Activated CD4-positive, alpha-beta T cell treated with anti-CD3 and anti-CD28 coated beads, Interleukin-2, amount 50 U/mL, for 48 hours (primary cell): ENCODE measurements around the gene B4GALNT4.
"Not testable (repeated sequence)": the region's sequence is repeated elsewhere in the genome, so short reads cannot be mapped to it uniquely, and the experiment has no call there.

Experiments
- DNase-seq, 2 experiments: peaks; one replicate each; pipeline ENCODE4 v3.0.0-alpha.2; 2020

Gene B4GALNT4

DNA sequence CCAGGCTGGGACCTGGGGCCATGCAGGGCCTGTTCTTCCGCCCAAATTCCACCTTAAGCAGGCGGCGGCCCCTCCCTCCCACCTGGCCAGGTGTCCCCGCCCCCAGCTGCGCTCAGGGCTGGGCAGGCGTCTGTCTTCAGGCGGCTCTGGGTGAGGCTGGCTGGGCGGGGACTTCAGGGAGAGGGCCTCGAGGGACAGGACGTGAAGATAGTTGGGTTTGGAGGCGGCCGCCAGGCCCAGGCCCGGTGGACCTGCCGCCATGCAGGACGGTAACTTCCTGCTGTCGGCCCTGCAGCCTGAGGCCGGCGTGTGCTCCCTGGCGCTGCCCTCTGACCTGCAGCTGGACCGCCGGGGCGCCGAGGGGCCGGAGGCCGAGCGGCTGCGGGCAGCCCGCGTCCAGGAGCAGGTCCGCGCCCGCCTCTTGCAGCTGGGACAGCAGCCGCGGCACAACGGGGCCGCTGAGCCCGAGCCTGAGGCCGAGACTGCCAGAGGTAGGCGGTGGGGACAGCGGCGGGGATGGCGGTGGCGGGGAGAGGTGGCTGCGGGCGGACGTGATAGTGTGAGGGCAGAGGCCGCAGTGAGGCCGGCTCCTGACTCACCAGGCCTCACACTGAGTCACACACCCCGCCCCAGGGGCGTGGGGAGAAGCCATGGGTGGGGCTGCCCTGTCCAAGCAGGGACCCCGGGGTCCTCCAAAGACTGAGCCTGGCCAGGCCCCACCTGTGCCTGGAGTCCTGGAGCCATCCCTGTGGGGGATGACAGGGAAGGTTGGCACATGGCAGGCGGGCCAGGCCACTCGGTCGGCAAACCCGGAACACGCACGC, 24.9 kb downstream of the B4GALNT4 start, which contains the start of gene PKP3:
Gene PKP3, plus strand, starts transcription at position 176 of the 824 bp plus-strand sequence. Its CDS starts 84 bp downstream, at position 260.
- DNase-seq: no peak

DNA sequence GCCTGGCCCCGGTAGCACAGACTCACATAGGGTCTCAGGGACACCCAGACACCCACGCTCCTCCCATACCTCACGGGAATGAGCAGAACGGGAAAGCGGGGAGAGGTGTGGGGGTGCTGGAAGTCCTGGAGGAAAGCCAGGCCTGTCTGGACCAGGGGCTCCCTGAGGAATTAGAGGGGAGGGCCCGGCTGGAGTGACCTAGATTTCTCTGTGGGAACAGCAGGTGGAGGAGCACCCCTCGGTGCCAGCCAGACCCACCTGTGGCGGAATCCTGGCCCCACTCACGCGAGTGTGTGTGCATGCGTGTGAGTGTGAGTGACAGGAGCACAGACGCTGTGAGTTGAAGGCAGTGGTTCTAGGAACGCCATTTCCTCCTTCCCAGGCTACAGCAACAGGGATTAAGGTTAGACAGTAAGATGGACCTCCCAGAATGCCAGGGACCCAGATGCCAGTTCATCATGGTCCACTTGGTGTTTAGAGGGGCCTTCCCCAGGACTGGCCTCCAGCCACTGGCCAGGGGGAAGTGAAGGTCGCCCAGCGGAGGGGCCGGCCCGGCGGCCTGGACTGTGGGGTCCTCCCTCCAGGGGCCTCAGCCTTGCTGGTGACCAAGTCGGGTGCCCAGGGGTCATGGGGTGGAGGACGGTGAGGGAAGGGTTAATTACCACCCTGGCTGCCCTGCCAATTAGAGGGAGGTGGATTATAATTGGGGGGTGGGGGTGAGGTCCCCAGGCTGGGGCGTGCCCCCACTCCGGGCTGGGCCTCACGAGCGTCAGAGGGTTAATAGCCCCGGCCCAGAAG, 25.8 kb downstream of the B4GALNT4 start:
- DNase-seq: no peak

DNA sequence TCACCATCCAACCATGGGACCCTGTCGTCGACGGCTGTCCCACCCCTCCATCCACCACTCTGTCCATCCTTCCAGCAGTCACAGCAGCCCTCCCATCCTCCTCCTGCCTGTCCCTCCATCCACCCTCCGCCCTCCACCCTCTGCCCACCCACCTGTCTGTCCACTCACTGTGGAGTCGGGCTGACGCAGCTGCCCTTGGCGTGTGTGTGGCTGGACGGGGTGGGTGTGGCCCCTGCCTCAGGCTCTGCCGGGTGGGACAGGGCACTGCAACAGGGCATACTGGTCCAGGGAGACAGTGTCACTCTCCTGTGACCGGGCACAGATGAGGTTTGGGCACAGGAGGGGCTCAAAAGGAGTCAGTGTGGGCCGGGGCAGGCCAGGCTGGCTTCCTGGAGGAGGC, 26.6 kb downstream of the B4GALNT4 start:
- DNase-seq: no peak

DNA sequence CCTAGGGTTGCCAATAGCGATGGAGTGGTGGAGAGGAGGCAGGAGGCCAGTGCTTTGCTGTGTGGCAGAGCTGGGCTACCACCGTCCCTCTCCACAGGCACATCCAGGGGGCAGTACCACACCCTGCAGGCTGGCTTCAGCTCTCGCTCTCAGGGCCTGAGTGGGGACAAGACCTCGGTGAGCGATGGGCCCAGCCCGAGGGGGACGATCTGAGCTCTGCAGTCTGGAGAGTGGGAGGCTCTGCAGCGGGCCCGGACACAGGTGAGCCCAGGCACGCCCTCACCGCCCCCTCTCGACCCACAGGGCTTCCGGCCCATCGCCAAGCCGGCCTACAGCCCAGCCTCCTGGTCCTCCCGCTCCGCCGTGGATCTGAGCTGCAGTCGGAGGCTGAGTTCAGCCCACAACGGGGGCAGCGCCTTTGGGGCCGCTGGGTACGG, 27.2 kb downstream of the B4GALNT4 start:
- DNase-seq: peak in 1 of 2 experiments; percentile 29

DNA sequence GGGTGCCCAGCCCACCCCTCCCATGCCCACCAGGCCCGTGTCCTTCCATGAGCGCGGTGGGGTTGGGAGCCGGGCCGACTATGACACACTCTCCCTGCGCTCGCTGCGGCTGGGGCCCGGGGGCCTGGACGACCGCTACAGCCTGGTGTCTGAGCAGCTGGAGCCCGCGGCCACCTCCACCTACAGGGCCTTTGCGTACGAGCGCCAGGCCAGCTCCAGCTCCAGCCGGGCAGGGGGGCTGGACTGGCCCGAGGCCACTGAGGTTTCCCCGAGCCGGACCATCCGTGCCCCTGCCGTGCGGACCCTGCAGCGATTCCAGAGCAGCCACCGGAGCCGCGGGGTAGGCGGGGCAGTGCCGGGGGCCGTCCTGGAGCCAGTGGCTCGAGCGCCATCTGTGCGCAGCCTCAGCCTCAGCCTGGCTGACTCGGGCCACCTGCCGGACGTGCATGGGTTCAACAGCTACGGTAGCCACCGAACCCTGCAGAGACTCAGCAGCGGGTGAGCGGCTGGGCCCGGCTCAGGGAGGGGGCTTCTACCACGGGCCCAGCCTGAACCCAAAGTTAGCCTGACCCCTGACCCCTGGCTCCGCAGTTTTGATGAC, 27.7 kb downstream of the B4GALNT4 start:
- DNase-seq: peak; percentile 59 to 68

DNA sequence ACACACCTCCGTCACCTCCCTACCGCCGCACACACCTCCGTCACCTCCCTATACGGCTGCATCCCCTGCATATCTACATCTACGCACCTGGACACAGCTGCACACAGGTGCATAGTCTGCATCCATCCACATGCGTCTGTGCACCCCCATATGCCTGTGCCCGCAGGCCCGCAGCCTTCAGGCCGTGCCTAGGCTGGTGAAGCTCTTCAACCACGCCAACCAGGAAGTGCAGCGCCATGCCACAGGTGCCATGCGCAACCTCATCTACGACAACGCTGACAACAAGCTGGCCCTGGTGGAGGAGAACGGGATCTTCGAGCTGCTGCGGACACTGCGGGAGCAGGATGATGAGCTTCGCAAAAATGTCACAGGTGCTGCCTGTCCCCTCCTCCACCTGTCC, 29.5 kb downstream of the B4GALNT4 start:
- DNase-seq: no peak

DNA sequence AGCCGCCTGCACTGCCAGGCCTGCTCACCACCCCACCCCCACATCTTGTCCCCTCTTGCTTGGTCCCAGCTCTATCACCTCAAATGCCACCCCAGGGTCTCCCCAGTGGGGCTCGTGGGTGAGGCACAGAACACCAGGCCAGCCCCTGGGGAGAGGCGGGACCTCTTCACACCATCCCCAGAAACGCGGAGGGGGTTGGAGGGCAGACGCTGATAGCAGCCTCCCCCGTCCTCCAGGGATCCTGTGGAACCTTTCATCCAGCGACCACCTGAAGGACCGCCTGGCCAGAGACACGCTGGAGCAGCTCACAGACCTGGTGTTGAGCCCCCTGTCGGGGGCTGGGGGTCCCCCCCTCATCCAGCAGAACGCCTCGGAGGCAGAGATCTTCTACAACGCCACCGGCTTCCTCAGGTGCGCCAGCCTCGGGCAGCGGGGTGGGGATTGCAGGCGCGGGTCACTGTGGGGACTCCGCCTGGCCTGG, 30.5 kb downstream of the B4GALNT4 start:
- DNase-seq: no peak

DNA sequence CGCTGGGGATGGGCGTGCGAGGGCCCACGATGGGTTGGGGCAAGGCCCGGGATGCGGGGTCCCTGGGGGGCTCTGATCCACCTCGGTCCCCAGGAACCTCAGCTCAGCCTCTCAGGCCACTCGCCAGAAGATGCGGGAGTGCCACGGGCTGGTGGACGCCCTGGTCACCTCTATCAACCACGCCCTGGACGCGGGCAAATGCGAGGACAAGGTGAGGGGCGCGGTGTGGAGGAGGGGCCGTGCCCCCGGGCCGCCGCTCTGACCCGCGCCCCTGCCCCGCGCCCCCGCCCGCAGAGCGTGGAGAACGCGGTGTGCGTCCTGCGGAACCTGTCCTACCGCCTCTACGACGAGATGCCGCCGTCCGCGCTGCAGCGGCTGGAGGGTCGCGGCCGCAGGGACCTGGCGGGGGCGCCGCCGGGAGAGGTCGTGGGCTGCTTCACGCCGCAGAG, 31.0 kb downstream of the B4GALNT4 start:
- no peak for DNase-seq

DNA sequence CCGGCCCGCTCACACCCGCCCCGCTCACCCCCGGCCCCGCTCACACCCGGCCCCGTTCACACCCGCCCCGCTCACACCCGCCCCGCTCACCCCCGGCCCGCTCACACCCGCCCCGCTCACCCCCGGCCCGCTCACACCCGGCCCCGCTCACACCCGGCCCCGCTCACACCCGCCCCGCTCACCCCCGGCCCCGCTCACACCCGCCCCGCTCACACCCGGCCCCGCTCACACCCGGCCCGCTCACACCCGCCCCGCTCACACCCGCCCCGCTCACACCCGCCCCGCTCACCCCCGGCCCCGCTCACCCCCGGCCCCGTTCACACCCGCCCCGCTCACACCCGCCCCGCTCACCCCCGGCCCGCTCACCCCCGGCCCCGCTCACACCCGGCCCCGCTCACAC, 31.9 kb downstream of the B4GALNT4 start:
- not testable (repeated sequence) for DNase-seq

DNA sequence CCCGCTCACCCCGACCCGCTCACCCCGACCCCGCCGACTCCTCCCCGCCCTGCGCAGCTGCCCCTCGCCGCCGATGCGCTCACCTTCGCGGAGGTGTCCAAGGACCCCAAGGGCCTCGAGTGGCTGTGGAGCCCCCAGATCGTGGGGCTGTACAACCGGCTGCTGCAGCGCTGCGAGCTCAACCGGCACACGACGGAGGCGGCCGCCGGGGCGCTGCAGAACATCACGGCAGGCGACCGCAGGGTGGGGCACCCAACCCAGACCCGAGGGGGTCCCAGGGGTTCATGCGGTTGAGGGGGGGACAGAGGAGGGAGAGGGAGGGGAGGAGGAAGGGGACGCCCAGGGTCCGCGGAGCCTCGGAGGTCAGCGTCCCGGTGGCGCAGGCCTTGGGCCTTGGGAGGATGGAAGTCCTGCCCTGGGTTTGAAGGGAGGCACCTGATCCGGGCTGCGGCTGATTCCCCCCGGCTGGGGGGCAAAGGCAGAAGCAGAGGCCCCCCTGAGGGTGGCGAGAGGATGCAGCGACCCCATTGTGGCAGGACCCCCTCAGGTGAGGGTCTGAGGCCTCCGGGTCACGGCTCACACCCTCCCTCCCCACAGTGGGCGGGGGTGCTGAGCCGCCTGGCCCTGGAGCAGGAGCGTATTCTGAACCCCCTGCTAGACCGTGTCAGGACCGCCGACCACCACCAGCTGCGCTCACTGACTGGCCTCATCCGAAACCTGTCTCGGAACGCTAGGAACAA, 33.9 kb downstream of the B4GALNT4 start:
- no peak for DNase-seq

DNA sequence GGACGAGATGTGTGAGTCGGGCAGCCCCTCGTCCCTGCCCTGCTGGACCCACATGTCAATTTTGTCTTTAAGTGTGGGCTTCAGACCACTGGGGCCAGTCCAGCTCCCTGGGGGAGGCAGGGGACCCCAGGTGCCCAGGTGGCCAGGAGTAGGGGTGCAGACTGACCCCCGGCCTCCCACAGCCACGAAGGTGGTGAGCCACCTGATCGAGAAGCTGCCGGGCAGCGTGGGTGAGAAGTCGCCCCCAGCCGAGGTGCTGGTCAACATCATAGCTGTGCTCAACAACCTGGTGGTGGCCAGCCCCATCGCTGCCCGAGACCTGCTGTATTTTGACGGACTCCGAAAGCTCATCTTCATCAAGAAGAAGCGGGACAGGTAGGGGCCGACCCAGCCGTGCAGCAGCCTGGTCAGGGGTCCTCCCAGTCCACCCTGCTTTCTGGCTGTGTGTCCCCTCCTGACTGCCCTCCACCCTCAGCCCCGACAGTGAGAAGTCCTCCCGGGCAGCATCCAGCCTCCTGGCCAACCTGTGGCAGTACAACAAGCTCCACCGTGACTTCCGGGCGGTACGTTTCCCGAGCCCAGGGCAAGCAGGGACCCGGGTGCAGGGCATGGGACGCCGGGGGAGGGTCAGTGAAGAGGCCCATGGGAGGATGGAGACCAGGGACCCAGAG, 34.6 kb downstream of the B4GALNT4 start:
- no peak for DNase-seq

DNA sequence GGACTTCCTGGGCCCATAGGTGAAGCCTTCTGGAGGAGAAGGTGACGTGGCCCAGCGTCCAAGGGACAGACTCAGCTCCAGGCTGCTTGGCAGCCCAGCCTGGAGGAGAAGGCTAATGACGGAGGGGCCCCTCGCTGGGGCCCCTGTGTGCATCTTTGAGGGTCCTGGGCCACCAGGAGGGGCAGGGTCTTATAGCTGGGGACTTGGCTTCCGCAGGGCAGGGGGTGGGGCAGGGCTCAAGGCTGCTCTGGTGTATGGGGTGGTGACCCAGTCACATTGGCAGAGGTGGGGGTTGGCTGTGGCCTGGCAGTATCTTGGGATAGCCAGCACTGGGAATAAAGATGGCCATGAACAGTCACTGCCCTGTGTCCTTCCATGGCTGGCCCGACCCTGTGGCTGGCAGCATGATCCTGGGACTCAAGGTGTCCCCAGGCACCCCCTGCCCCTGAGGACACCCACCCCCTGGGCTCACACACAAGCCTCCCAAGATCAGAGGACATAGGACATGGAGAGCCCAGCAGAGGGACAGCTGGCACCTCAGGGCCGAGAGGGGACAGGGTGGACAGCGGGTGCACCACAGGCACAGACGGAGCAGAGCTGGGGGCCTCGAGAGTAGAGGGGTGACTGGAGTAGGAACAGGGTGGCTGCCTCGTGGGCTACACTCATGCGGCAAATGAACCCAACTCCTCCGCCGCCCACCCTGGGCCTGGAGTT, 35.4 kb downstream of the B4GALNT4 start:
- DNase-seq: no peak

DNA sequence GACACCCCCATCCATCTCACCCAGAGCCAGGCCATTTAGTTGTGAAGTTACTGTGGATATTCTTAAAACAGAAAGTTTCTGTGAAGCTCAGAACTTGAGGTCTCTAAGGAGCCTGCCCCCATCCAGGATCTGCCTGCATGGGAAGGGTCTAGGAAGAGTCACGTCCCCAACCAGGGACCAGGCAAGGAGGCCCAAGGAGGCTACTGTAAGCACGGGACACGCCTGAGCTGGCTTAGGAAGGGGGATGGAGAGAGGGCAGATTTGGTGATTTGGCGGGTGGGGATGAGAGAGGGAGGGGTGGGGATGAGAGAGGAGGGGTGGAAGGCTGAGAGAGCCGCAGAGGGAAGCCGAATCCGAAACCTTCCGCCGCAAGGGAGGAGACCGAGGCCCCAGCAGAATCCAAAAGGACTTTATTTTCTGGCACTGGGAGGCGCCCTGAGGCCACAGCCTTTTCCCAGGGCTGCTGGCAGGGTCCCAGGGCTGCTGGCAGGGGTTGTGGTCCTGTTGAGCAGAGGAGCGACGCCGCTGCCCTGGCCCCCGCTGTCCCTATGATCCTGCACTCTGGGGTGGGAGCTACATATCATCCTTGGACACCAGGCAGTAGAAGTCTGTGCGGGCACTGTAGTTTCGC, 36.1 kb downstream of the B4GALNT4 start:
- no peak for DNase-seq

DNA sequence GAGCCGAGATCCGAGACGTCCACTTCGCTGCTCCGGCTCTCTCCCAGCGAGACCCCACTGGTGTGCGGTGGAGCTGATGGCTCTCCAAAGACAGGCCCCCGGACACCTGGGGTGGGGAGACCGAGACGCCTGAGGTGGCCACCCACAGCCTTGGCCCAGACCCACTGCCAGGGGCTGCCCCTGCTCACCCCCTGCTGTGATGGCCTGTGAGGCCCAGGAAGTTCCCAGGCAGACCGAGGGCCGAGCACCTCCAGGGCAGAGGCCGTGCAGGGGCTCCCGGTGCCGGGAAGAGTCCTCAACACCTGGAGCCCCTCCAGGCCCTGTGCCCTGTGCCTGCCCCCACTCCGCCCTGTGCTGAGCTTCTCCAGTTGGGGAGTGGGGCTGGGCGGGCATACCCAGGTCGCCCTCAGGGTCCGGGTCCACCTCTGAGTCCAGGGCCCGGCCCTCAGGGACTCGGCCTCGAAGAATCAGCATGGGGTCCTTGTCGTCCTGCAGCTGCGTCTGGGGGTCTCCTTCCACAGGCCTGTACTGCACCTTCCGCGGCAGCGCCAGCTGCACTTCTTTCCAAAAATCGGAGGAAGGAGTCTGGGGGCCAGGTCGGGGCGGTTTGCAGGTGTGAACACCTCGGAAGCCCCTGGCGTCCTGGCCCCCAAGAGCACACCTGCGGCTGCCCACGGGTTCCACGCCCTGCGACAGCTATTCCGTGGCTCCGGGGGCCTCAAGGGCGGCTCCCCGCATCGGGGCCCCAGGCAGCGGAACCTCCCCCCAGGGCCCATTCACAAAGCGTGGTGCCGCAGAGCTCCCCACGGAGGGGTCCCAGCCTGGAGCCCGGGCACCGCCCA, 36.9 kb downstream of the B4GALNT4 start:
- DNase-seq: no peak

DNA sequence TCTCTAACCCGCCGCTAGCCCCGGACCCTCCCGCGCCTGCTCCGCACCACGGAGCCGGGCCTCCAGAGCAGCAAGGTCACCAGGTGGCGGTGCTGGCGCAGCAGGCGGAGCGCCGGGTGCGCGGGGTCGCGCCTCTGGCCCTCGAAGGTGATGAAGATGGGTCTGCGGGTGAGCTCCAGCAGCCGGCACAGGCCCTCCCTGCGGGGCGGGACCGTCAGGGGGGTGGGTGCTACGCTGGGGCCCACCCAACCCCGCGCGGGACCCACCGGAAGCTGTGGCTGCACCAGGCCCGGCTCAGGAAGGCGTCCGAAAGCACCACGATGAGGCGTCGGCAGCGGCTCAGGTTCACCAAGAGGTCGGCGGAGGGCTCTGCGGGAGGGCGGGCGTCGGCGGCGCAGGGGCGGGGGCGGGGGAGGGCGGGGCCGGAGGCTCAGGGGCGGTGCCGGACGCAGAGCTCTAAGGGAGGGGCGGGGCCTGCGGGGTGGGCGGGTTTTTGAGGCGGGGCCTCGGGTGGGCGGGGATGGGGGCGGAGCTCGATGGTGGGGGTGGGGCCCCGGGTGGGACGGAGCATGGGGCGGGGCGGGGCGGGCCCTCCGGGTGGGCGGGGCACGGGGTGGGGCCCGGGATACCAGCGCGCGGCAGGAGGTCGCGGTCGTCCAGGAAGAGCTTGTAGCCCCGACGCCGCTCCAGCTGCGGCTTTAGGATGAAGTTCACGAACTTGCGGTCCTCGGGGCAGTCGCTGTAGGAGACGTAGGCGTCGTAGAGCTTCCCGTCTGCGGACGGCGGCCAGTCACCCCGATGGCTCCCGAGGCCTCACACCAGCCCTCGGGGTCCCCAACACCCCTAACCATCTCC, 37.7 kb downstream of the B4GALNT4 start:
- peak; percentile 85 to 88 for DNase-seq

DNA sequence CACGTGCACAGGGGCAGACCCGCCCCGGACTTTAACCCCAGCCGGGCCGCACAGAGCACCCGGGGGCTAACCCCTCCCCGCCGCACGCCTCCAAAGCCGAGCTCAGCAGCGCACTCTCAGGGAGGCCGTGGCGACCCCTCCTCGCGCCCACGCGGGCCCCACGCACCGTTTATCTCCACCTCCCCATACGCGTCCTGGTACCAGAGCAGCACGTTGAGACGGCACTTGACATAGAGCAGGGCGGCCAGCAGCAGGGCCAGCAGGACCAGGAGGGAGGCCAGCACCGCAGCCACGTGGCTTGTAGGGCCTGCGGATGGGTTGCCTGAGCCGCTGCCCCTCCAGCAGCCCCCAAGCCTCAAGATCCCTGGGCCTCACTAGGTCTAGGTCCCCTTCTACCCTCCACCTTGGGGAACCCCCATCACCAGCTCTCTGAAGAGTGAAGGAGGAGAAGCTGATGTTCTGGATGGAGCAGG, 38.4 kb downstream of the B4GALNT4 start:
- DNase-seq: no peak

DNA sequence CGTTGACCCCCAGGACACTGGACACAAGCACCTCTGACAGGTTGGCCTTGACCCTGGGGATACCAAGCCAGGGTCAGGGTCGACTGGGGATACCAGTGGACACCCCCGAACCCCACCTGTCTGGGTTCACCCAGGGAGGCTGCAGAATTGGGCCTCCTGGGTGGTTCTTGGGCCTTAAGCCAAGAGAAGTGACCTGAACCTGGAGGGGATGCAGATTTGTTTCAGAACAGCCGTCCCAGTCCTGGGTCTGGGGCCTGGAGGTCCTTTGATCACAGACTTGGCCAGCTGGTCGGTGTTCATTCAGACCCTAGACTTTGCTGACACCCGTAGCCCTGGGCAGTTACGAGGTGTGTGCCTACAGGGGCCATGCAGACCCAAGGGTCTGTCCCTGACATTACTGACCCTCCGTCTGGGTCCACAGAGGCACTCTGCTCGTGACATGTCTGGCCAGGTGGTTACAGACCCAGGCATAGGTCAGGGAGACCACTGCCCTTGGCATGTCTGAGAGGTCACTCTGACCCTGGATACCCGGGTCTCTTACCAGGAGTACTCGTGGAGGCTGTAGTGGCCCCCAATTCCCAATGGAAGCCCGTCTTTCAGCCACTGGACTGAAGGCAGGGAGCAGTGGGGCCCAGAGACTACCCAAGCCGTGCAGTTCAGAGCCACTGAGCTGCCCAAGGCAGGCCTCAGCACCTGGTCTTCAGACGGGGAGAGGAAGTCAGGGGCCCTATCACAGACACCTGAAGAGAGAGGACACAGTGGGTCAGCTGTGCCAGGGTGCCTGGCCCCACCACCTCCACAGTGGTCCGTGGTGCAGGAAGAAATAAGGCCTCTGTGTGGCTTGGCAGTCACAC, 39.1 kb downstream of the B4GALNT4 start:
- DNase-seq: no peak
